Mesodermal cell (in vitro differentiated cells): ENCODE results near the gene NEMP2.
"Not testable (repeated sequence)": the region's sequence is repeated elsewhere in the genome, so short reads cannot be mapped to it uniquely, and the experiment has no call there.

Experiments
- H3K27ac ChIP-seq: 2 replicates; pipeline ENCODE4 v1.7.0; 2013; ENCODE audit warnings: mild to moderate bottlenecking, low read depth, low read length, moderate library complexity; ENCODE audit not compliant: severe bottlenecking
- H3K36me3 ChIP-seq: 2 replicates; pipeline ENCODE4 v1.7.1; 2013; ENCODE audit warnings: mild to moderate bottlenecking, low read length, moderate library complexity; ENCODE audit not compliant: control insufficient read depth, insufficient read depth
- H3K4me1 ChIP-seq: one replicate; pipeline ENCODE4 v1.7.1; 2013; ENCODE audit warnings: mild to moderate bottlenecking, low read length; ENCODE audit not compliant: insufficient read depth, control insufficient read depth, poor library complexity, severe bottlenecking
- H3K4me3 ChIP-seq: 2 replicates; pipeline ENCODE4 v1.7.0; 2013; ENCODE audit warnings: low read length, control low read depth, mild to moderate bottlenecking; ENCODE audit not compliant: insufficient read depth, poor library complexity, severe bottlenecking; ENCODE audit errors: extremely low read depth
- H3K9me3 ChIP-seq: 2 replicates; pipeline ENCODE4 v1.7.1; 2013; ENCODE audit warnings: mild to moderate bottlenecking, low read length, moderate library complexity; ENCODE audit not compliant: control insufficient read depth
- WGBS, 2 experiments: methylation state at CpG; one replicate each; pipeline ENCODE4 v1.1.5; 2013; ENCODE audit warnings: missing lambda C conversion rate in 2 of 2; ENCODE audit not compliant: insufficient coverage in 2 of 2; 5-methylcytosine and 5-hydroxymethylcytosine counted together

Gene NEMP2

DNA sequence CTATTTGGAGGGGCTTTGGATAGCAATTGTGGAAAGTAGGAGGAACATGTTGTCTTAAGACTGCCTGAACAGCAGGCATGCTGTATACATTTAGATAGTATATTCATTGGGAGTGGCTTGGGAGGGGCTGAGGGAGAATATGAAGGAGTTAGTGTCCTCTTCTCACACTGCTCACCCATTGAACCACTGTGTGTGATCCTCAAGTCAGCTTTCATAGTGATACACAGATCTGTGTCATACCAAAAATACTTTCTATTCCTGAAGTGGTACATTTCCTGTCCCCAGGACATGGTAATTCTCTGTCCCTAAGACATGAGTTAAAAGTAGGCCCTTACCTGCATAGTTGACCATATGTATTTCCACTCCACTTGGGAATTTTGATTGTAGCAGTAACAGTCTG lies 9.6 kb downstream of the NEMP2 start:
- Histone ChIP-seq H3K27ac (no peak overlapping the region), H3K36me3 (no peaks in the 10 kb centered on the region), H3K9me3 (no peaks in the 10 kb centered on the region), H3K4me3 (no peak overlapping the region), H3K4me1 (no peaks in the 10 kb centered on the region)

DNA sequence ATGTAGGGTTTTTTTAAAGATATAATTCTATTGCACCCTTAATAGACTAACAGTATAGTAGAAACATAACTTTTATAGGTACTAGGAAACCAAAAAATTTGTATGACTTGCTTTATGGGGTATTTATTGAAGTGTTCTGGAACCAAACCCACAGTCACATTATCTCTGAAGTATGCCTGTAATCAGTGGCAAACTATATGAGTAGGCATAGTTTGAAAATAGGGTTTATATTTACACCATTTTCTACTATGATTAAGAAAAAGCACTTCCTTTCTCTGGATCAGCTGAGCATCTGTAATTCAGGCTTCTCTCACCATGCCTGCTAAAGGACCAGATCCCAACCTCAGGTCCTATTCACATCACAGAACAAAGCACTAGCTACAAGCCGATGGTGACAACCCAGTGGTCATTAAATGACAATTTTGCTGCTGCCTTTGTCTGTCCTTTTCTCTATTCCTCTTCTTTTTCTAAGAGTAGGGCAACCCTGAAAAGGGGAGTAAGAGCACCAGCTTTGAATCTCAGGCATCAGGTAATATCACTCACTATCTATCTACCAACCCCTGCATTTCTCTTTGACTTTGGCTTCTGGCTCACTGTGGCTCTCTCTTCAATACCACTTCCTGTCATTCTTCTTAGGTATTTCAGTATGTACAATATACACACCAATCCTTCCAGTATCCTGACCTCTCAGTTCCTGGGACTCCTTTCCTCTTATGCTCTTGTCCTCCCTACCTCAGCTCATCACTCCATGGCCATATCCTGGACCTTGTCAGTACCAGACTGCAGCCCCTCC lies 14.4 kb downstream of the NEMP2 start:
- 100% methylated on average over 1 of the region's 1 CpG; no CpG with 5 or more reads in 1 of the 2 experiments for WGBS, 2 experiments
- Histone ChIP-seq H3K36me3 (no peaks in the 10 kb centered on the region), H3K27ac (no peak overlapping the region), H3K4me3 (no peak overlapping the region), H3K9me3 (no peaks in the 10 kb centered on the region), H3K4me1 (no peaks in the 10 kb centered on the region)

DNA sequence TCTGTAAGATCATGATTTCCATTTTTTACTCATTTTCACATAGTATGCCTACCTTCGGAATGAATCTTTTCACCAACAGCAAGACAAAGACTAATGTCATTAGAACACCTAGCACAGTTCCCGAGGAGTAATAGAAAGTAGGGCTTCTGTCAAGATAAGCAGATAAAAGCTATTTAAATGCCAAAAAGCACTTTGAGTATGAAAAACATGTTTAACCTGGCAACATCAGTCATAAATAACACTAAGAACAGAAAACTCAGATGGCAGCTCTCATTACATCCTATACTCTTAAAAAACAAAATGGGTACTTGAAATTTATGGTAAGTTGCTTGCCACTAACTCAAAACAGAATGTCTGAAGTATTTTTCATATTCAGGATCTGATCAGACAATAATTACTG lies 17.1 kb downstream of the NEMP2 start:
- Histone ChIP-seq H3K4me3 (no peak overlapping the region), H3K36me3 (no peaks in the 10 kb centered on the region), H3K27ac (no peak overlapping the region), H3K9me3 (no peaks in the 10 kb centered on the region), H3K4me1 (no peaks in the 10 kb centered on the region)
- WGBS, 2 experiments, result no CpG with 5 or more reads among the region's 2 CpGs

- WGBS, 2 experiments, result no CpG with 5 or more reads among the region's 1 CpG
- no peaks in the 10 kb centered on the region for H3K36me3 ChIP-seq
- H3K4me3 ChIP-seq, result no peak overlapping the region
- no peaks in the 10 kb centered on the region for H3K4me1 ChIP-seq
- no peak overlapping the region for H3K27ac ChIP-seq
- H3K9me3 ChIP-seq, result no peaks in the 10 kb centered on the region
Measured at GRCh38 chr2:190515687-190516086, 18.8 kb downstream of the NEMP2 start.

GRCh38 chr2:190514676-190515075 lies 19.8 kb downstream of the NEMP2 start:
- Histone ChIP-seq H3K9me3 (no peaks in the 10 kb centered on the region), H3K27ac (no peak overlapping the region), H3K36me3 (no peaks in the 10 kb centered on the region), H3K4me3 (no peak overlapping the region), H3K4me1 (no peaks in the 10 kb centered on the region)
- no CpG with 5 or more reads among the region's 1 CpG for WGBS, 2 experiments

DNA sequence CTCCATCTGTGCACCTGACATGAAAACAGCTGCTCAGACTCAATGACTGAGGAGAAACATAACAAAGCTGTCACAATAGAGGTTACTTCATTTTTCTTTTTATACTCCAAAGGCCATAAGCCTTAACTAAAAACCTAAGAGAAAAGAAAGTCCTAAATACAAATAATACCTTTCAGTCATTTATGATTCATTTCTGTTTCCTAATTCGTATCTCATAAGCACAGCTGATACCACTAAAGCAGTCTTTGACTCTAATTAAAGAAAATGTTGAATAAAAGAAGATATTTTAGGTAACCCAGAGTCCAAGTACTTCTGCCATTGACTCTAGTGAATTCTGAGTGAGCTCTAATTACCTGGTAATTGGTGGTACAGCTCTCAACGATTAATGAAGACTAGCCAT lies 20.6 kb downstream of the NEMP2 start:
- no peaks in the 10 kb centered on the region for H3K9me3 ChIP-seq
- no CpG with 5 or more reads among the region's 2 CpGs for WGBS, 2 experiments
- H3K4me1 ChIP-seq, result no peaks in the 10 kb centered on the region
- H3K4me3 ChIP-seq, result no peak overlapping the region
- no peak overlapping the region for H3K27ac ChIP-seq
- no peaks in the 10 kb centered on the region for H3K36me3 ChIP-seq

DNA sequence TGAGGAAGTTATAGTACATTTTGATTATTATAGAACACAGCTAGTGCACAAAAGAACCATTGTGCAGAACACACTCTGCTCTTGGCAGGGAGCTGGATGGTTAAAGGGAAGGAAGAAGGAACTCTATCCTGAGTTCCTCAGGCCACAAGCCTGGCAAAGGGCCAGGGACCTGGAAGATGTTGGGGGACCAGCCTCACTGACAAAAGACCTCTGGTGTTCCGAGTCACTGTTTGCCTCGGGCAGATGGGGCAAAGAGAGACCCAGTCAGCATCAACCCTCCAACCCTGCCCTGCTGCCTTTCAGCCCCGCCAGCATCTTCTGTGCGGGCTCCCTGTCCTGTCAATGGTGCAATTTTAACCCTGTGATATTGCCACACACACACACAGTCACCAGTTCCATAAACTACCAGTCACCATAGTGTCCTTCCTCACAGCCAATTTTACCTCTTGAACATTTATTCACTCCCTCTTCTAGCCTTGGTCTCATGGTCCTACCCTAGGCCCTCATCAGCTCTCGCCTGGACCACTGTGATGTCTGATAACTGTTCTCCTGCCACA lies 21.9 kb downstream of the NEMP2 start:
- no peaks in the 10 kb centered on the region for H3K9me3 ChIP-seq
- WGBS, 2 experiments, result 85 to 95% methylated on average over 4 of the region's 5 CpGs
- no peak overlapping the region for H3K27ac ChIP-seq
- H3K36me3 ChIP-seq, result no peaks in the 10 kb centered on the region
- no peak overlapping the region for H3K4me3 ChIP-seq
- H3K4me1 ChIP-seq, result no peaks in the 10 kb centered on the region

DNA sequence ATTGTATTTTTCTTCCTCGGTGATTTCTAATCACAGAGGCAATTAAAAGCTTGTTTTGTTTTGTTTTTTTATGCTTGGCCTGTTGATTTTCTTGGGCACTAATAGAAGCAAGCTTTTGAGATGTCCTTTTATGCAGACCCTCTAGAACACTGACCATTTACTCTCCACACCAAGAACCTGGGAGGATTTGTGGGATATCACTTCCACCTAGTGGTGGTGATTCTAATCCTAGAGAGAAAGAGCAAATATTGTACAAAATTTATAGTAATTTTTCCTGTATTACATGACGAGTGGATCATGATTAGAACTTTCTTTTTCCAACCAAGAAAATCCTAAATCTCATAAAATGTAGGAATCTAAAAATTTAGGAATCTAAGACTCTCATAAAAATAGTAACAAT lies 23.4 kb downstream of the NEMP2 start:
- no peaks in the 10 kb centered on the region for H3K36me3 ChIP-seq
- H3K27ac ChIP-seq, result no peak overlapping the region
- H3K4me1 ChIP-seq, result no peaks in the 10 kb centered on the region
- no CpG with 5 or more reads among the region's 2 CpGs for WGBS, 2 experiments
- H3K4me3 ChIP-seq, result no peak overlapping the region
- H3K9me3 ChIP-seq, result no peaks in the 10 kb centered on the region

DNA sequence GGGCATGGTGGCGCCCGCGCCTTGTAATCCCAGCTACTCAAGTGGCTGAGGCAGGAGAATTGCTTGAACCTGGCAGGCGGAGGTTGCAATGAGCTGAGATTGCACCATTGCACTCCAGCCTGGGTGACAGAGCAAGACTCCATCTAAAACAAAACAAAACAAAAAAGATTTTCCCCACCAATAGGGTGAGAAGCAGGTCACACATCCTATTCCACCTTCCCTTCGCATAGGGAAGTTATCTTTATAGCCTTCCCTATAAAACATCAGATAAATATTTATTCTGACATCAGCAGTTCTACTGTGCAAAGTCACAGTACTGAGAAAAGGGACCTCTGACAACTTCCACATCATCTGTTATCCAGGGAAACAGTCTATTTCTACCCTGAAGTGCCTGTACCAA lies 24.6 kb downstream of the NEMP2 start:
- H3K36me3 ChIP-seq, H3K9me3 ChIP-seq, H3K4me1 ChIP-seq, H3K4me3 ChIP-seq, H3K27ac ChIP-seq: not testable (repeated sequence)
- 93 to 96% methylated on average over 5 of the region's 5 CpGs for WGBS, 2 experiments

GRCh38 chr2:190507135-190507534 lies 27.4 kb downstream of the NEMP2 start:
- Histone ChIP-seq H3K9me3 (no peaks in the 10 kb centered on the region), H3K4me3 (no peak overlapping the region), H3K36me3 (no peaks in the 10 kb centered on the region), H3K4me1 (no peaks in the 10 kb centered on the region), H3K27ac (no peak overlapping the region)
- 89% methylated on average over 3 of the region's 4 CpGs; no CpG with 5 or more reads in 1 of the 2 experiments for WGBS, 2 experiments

DNA sequence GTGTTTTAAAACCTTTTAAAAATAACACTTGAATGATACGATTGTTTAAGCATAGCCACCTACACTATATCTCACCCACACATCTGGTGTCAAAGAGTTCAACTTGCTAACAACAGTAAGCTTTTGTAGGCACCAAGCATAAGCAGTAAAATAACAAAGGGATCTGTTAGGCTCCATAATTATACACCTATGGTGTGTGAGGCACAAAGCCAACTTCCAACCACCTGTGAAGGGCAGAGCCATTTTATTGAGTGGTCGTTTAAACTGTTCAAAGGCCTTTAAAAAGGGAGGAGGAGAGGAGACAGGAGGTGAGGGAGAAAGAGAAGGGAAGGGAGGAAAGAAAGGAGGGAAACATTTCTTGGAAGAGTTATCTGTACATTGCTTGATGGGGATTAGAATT lies 27.9 kb downstream of the NEMP2 start:
- WGBS, 2 experiments, result 100% methylated on average over 1 of the region's 2 CpGs
- Histone ChIP-seq H3K27ac (no peak overlapping the region), H3K9me3 (no peaks in the 10 kb centered on the region), H3K36me3 (no peaks in the 10 kb centered on the region), H3K4me3 (no peak overlapping the region), H3K4me1 (no peaks in the 10 kb centered on the region)
